K562 (cell line): ENCODE results near the gene EML2. TPM values are rescaled to one million over a fixed set of nuclear protein-coding genes. Genes with fewer than 3 reads are reported as not detected.
A peak's percentile ranks its signal among the peaks of the same experiment; 100 is the strongest.

Source experiments
- CREB3 ChIP-seq: fragments of 450-650 bp; conservative IDR thresholded peaks from 2 replicates; pipeline ENCODE4 v1.6.1; 2016; ENCODE audit warnings: missing genetic modification characterization, low read depth, mild to moderate bottlenecking, missing compliant biosample characterization, moderate library complexity
- FOSL1 ChIP-seq: fragments of 200-800 bp; sonication (Bioruptor generic); conservative IDR thresholded peaks from 2 replicates; pipeline ENCODE4 v1.6.1; 2016; ENCODE audit warnings: missing genetic modification characterization, missing compliant biosample characterization
- HMGXB4 ChIP-seq: sonication (generic); formaldehyde crosslinking; IDR thresholded peaks from 2 replicates; pipeline ENCODE4 v1.8.1; 2023; ENCODE audit warnings: mild to moderate bottlenecking, missing genetic modification reagents
- ID3 ChIP-seq, 2 experiments: fragments of 250-450 bp in 1 of 2; fragments of 450-650 bp in 1 of 2; sonication (Bioruptor Pico) in 1 of 2; IDR thresholded peaks; 2 replicates each; pipeline versions ENCODE4 v1.6.1 to v1.8.0; 2016 to 2021; ENCODE audit warnings: mild to moderate bottlenecking in 2 of 2, moderate library complexity in 2 of 2, missing compliant biosample characterization in 1 of 2, missing genetic modification characterization in 1 of 2
- JUND ChIP-seq, 2 experiments: IDR thresholded peaks; 2 replicates in 1 of 2; 3 replicates in 1 of 2; pipeline ENCODE4 v1.6.1; 2011; ENCODE audit warnings: borderline replicate concordance in 2 of 2, low read depth in 2 of 2, low read length in 2 of 2, improper control_type of control experiment in 1 of 2, missing biosample characterization in 1 of 2, missing genetic modification characterization in 1 of 2, missing genetic modification reagents in 1 of 2
- MITF ChIP-seq: IDR thresholded peaks from 2 replicates; pipeline ENCODE4 v1.6.1; 2014; ENCODE audit warnings: antibody characterized with exemption
- POLR3A ChIP-seq: IDR thresholded peaks from 2 replicates; pipeline ENCODE4 v1.6.1; 2011; ENCODE audit warnings: borderline replicate concordance, mild to moderate bottlenecking, moderate library complexity; ENCODE audit not compliant: insufficient read length, insufficient read depth; ENCODE audit errors: extremely low read depth
- RBM15 ChIP-seq: fragments of 200-400 bp; formaldehyde crosslinking; IDR thresholded peaks from 2 replicates; pipeline ENCODE4 v1.6.1; 2018; ENCODE audit warnings: mild to moderate bottlenecking, low read length, moderate library complexity; ENCODE audit not compliant: insufficient read depth
- SRF ChIP-seq, 2 experiments: fragments of 250-450, 450-650 bp in 1 of 2; sonication (Bioruptor Pico) in 1 of 2; sonication (generic) in 1 of 2; formaldehyde crosslinking; IDR thresholded peaks; 2 replicates each; pipeline versions ENCODE4 v1.5.0 to v1.5.1; 2020 to 2022; ENCODE audit warnings: mild to moderate bottlenecking in 1 of 2, missing genetic modification reagents in 1 of 2
- TEAD4 ChIP-seq, 2 experiments: sonication (generic) in 1 of 2; formaldehyde crosslinking in 1 of 2; IDR thresholded peaks; 2 replicates each; pipeline versions ENCODE4 v1.6.1 to v1.8.0; 2012 to 2022; ENCODE audit warnings: borderline replicate concordance in 1 of 2, inconsistent platforms in 1 of 2, low read length in 1 of 2, mild to moderate bottlenecking in 1 of 2, missing genetic modification reagents in 1 of 2
- TFAM ChIP-seq: fragments of 250-450 bp; sonication (Bioruptor Pico); conservative IDR thresholded peaks from 2 replicates; pipeline ENCODE4 v1.5.0; 2021; ENCODE audit warnings: mild to moderate bottlenecking, moderate library complexity
- ZC3H8 ChIP-seq: fragments of 450-650 bp; IDR thresholded peaks from 2 replicates; pipeline ENCODE4 v1.6.1; 2017
- ZNF384 ChIP-seq: IDR thresholded peaks from 2 replicates; pipeline ENCODE4 v1.6.1; 2012; ENCODE audit warnings: low read depth, low read length, improper control_type of control experiment
- ZNF696 ChIP-seq: fragments of 250-450 bp; sonication (Bioruptor Pico); conservative IDR thresholded peaks from 2 replicates; pipeline ENCODE4 v1.4.0; 2020; ENCODE audit warnings: mild to moderate bottlenecking, moderate library complexity
- polyA plus RNA-seq, 8 experiments: library from polyadenylated mRNA; depleted of rRNA in 4 of 8; stranded (reverse) in 5 of 8; unstranded in 3 of 8; fragments of >200 nt; fragmentation: Nextera tagmentation in 2 of 8; fragmentation: Illumina TruSeq in 1 of 8; extraction: Ambion mirVana in 2 of 8; extraction: Trizol in 1 of 8; gene quantifications; 2 replicates each; pipeline versions ENCODE4 v1.2.1 to v1.2.3, GENCODE V29; 2011 to 2014; ENCODE audit warnings: inconsistent platforms in 1 of 8, missing spikeins in 1 of 8
- total RNA-seq, 7 experiments: library from RNA; depleted of rRNA in 6 of 7; stranded (reverse); fragments of >200 nt in 6 of 7; fragmentation: Illumina TruSeq in 2 of 7; extraction: Trizol in 2 of 7; gene quantifications; 2 replicates each; pipeline versions ENCODE4 v1.2.1 to v1.2.3, GENCODE V29; 2011 to 2021; ENCODE audit warnings: low replicate concordance in 1 of 7
- TF ChIP-seq, protein P1 (sequence below): sonication (generic); IDR thresholded peaks from 2 replicates; pipeline ENCODE4 v1.6.1; 2016
- TF ChIP-seq, protein P2 (sequence below), 2 experiments: fragments of 450-650 bp; conservative IDR thresholded peaks; 2 replicates each; pipeline ENCODE4 v1.6.1; 2017; ENCODE audit warnings: mild to moderate bottlenecking in 2 of 2, moderate library complexity in 2 of 2

The EML2 gene
- total and polyA plus RNA-seq, 9 of the 15 experiments (the other 6 are each of a cell fraction or from before 2014, with no cell fraction given) = 2.6 to 69.6 (median 24.8) TPM

DNA sequence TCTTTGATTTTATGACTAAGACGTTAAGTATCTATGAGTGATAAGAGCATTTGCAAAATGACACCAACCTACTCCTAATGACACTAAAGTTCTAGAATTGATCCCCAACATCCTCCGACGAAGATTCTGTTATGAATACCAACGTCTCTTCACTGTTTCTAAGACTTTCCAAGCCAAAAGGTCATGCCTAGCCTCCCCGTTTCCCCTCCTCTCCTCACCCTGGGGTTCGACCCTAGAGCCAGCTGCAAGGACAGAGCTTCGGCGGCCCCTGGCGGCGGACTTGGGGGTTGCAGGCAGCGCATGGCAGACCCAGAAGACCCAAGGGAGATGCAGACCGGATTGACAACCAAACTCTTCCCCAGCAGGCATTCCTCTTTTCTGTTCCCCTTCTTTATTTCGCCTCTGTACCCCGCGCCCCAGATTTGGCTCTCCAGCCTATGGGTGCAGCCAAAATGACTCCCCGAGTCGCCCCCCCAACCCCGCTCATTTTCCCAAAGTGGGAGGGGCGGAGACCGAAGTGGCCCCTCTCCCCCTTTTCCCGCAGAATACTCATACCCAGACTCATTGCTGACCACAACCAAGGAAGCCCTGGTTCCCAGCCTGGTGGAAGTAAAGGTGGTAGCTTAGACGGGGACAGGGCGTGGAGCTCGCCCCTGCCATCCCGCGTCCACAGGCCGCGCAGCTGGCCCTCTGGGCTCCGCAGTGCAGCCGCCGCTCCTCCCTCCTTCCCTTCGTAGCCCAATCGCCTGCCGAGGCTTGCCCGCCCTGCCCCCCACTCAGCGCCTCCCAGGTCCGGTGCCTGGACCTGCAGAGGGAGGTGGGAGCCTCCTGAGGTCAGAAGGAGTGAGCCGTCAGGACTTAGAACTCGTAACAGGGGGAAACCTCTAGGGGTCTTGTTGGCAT, 4.1 kb upstream of the EML2 start (continued):
- TF ChIP-seq TFAM = no peak
- 0 out of 2 replicates have a peak, but pooled peaks have one; percentile 40 for TF ChIP-seq HMGXB4
- no peak for TF ChIP-seq RBM15
- no peak for TF ChIP-seq ZNF696 (CRISPR knock-in tag)
- TF ChIP-seq, protein P1, sequence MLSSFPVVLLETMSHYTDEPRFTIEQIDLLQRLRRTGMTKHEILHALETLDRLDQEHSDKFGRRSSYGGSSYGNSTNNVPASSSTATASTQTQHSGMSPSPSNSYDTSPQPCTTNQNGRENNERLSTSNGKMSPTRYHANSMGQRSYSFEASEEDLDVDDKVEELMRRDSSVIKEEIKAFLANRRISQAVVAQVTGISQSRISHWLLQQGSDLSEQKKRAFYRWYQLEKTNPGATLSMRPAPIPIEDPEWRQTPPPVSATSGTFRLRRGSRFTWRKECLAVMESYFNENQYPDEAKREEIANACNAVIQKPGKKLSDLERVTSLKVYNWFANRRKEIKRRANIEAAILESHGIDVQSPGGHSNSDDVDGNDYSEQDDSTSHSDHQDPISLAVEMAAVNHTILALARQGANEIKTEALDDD = no peak
- peak; percentile 3 for TF ChIP-seq POLR3A
- TF ChIP-seq, protein P2, sequence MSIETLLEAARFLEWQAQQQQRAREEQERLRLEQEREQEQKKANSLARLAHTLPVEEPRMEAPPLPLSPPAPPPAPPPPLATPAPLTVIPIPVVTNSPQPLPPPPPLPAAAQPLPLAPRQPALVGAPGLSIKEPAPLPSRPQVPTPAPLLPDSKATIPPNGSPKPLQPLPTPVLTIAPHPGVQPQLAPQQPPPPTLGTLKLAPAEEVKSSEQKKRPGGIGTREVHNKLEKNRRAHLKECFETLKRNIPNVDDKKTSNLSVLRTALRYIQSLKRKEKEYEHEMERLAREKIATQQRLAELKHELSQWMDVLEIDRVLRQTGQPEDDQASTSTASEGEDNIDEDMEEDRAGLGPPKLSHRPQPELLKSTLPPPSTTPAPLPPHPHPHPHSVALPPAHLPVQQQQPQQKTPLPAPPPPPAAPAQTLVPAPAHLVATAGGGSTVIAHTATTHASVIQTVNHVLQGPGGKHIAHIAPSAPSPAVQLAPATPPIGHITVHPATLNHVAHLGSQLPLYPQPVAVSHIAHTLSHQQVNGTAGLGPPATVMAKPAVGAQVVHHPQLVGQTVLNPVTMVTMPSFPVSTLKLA (conservative IDR thresholded peaks at IDR 0.05) = peak; percentile 40 to 57
- peak; percentile 37 for TF ChIP-seq ZNF384
- TF ChIP-seq MITF = no peak
- peak; percentile 37 for TF ChIP-seq FOSL1 (tag)
- 0 out of 4 replicates have a peak, but pooled peaks of 1 of the 2 experiments have one; percentile 5 for TF ChIP-seq SRF (CRISPR knock-in tag; IDR thresholded peaks at IDR 0.05)
- peak; percentile 27; the same call in 1 of the 2 replicates for TF ChIP-seq TEAD4 (IDR thresholded peaks at IDR 0.05; ENCODE audit: low read length)
- no peak for TF ChIP-seq TEAD4 (CRISPR knock-in tag; IDR thresholded peaks at IDR 0.05; ENCODE audit: borderline replicate concordance)
- TF ChIP-seq CREB3 = no peak
- peak; percentile 48; the same call in 1 of the 2 replicates for TF ChIP-seq JUND (IDR thresholded peaks at IDR 0.05; ENCODE audit: borderline replicate concordance, low read depth, low read length)
- peak; percentile 53; the same call in 2 of the 3 replicates for TF ChIP-seq JUND (tag; IDR thresholded peaks at IDR 0.05; ENCODE audit: borderline replicate concordance, low read depth, low read length)
- no peak for TF ChIP-seq ID3 (CRISPR knock-in tag; IDR thresholded peaks at IDR 0.05)
- TF ChIP-seq ID3 (tag; IDR thresholded peaks at IDR 0.05) = peak; percentile 86
- TF ChIP-seq ZC3H8 = 0 out of 2 replicates have a peak, but pooled peaks have one; percentile 6
